OCI-LY1 (cell line): ENCODE results near the gene COPS9.

Source experiments
- H2AFZ ChIP-seq: fragments of 200-600 bp; sonication (generic), shearing (Covaris generic); 2 replicates; pipeline ENCODE4 v1.6.0; 2014; ENCODE audit warnings: antibody characterized with exemption, mild to moderate bottlenecking, low read length
- H3F3A ChIP-seq: fragments of 200-600 bp; sonication (generic), shearing (Covaris generic); 2 replicates; pipeline ENCODE4 v1.6.0; 2014; ENCODE audit warnings: mild to moderate bottlenecking, antibody characterized with exemption, low read length, moderate library complexity; ENCODE audit not compliant: insufficient read depth
- H3K27ac ChIP-seq: fragments of 200-600 bp; sonication (generic); 2 replicates; pipeline ENCODE4 v1.5.1; 2014; ENCODE audit warnings: low read length, mixed run types, mild to moderate bottlenecking, low read depth; ENCODE audit not compliant: poor library complexity, severe bottlenecking
- H3K27me3 ChIP-seq: fragments of 200-600 bp; sonication (generic); 2 replicates; pipeline ENCODE4 v1.6.0; 2014; ENCODE audit warnings: antibody characterized with exemption, mild to moderate bottlenecking, low read length, moderate library complexity; ENCODE audit not compliant: insufficient read depth
- H3K36me3 ChIP-seq: fragments of 200-600 bp; sonication (generic); 2 replicates; pipeline ENCODE4 v1.6.1; 2014; ENCODE audit warnings: mild to moderate bottlenecking, antibody characterized with exemption, low read length, moderate library complexity, mixed read lengths; ENCODE audit not compliant: insufficient read depth
- H3K4me1 ChIP-seq: fragments of 200-600 bp; sonication (generic); 2 replicates; pipeline ENCODE4 v1.5.1; 2014; ENCODE audit warnings: mild to moderate bottlenecking, low read length, moderate library complexity; ENCODE audit not compliant: insufficient read depth, severe bottlenecking
- H3K4me2 ChIP-seq: fragments of 200-600 bp; sonication (generic), shearing (Covaris generic); 2 replicates; pipeline ENCODE4 v1.6.1; 2014; ENCODE audit warnings: low read length
- H3K4me3 ChIP-seq: fragments of 200-600 bp; sonication (generic); 2 replicates; pipeline ENCODE4 v1.5.1; 2014; ENCODE audit warnings: low read length, low read depth, mild to moderate bottlenecking, mixed read lengths; ENCODE audit not compliant: poor library complexity, severe bottlenecking
- H3K79me2 ChIP-seq: fragments of 200-600 bp; shearing (Covaris generic); 2 replicates; pipeline ENCODE4 v1.6.1; 2016; ENCODE audit warnings: mixed run types, low read length, mixed read lengths; ENCODE audit not compliant: insufficient read depth
- H3K9ac ChIP-seq: fragments of 200-600 bp; sonication (generic), shearing (Covaris generic); 2 replicates; pipeline ENCODE4 v1.6.1; 2014; ENCODE audit warnings: mild to moderate bottlenecking, low read length, mixed read lengths
- H3K9me2 ChIP-seq: fragments of 200-600 bp; sonication (generic), shearing (Covaris generic); 2 replicates; pipeline ENCODE4 v1.6.1; 2014; ENCODE audit warnings: low read depth, mild to moderate bottlenecking, low read length, mixed read lengths
- H3K9me3 ChIP-seq: fragments of 200-600 bp; shearing (Covaris generic); 2 replicates; pipeline ENCODE4 v1.6.1; 2014; ENCODE audit warnings: low read length, mixed read lengths
- H4K20me1 ChIP-seq: fragments of 200-600 bp; sonication (generic), shearing (Covaris generic); 2 replicates; pipeline ENCODE4 v1.6.0; 2016; ENCODE audit warnings: mild to moderate bottlenecking, low read length; ENCODE audit not compliant: insufficient read depth
- EZH2 ChIP-seq: fragments of 200-600 bp; sonication (generic), shearing (Covaris generic); IDR thresholded peaks from 2 replicates; pipeline ENCODE4 v1.8.0; 2017; ENCODE audit warnings: borderline replicate concordance, mixed run types, mild to moderate bottlenecking, antibody characterized with exemption, low read length, moderate library complexity, mixed read lengths
- TF ChIP-seq, protein P1 (sequence below): fragments of 200-600 bp; sonication (generic), shearing (Covaris generic); IDR thresholded peaks from 2 replicates; pipeline ENCODE4 v1.5.1; 2017; ENCODE audit warnings: mild to moderate bottlenecking, antibody characterized with exemption, low read length, moderate library complexity, mixed read lengths

Gene COPS9

DNA sequence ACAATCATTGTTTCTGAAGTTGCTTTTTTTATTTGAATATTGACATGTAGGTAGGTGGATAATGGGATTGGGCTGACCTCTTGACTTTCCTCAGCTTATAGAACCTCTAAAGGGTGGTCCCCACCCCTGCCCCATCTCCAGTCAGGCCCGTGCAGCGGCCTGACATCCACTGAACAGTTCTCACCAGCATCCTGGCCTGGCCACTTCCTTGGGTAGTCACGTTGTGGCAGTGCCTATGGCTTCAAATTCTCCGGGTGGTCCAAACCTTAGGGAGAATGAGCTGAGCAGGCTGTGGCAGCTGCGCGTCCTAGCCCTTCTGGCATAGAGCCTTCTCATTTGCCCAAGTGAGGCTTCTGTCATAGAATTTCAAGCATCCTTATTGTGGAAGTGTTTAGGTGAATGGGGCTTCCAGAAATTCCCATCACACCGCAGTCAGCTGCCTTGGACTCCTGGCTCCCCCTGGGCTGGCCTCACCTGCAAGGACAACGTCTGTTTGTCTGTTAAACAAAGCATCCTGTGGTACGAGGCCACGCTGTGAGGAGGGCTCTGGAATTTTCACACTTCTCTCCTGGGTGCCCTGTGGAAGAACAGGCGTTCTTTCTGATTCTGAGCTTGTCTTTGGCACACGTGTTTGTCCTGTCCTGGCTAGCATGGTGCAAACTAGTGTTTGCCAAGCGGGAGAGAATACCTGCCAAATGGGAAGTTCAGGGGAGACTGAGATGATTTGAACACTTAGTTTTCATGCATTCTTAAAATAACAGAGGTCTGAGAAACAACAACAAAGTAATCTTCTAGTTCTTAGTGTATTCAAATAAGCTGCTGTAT, 36.2 kb upstream of the COPS9 start:
- H3K9me2 ChIP-seq: no peaks in the 10 kb centered on the region
- H3K4me3 ChIP-seq: no peak overlapping the region
- H4K20me1 ChIP-seq: no peaks in the 10 kb centered on the region
- H3K4me1 ChIP-seq: no peaks in the 10 kb centered on the region
- H3F3A ChIP-seq: no peaks in the 10 kb centered on the region
- no peak overlapping the region for H2AFZ ChIP-seq
- H3K27me3 ChIP-seq: no peaks in the 10 kb centered on the region
- no peak overlapping the region for H3K4me2 ChIP-seq
- no peak overlapping the region for H3K27ac ChIP-seq
- TF ChIP-seq EZH2: no peak
- TF ChIP-seq, protein P1, sequence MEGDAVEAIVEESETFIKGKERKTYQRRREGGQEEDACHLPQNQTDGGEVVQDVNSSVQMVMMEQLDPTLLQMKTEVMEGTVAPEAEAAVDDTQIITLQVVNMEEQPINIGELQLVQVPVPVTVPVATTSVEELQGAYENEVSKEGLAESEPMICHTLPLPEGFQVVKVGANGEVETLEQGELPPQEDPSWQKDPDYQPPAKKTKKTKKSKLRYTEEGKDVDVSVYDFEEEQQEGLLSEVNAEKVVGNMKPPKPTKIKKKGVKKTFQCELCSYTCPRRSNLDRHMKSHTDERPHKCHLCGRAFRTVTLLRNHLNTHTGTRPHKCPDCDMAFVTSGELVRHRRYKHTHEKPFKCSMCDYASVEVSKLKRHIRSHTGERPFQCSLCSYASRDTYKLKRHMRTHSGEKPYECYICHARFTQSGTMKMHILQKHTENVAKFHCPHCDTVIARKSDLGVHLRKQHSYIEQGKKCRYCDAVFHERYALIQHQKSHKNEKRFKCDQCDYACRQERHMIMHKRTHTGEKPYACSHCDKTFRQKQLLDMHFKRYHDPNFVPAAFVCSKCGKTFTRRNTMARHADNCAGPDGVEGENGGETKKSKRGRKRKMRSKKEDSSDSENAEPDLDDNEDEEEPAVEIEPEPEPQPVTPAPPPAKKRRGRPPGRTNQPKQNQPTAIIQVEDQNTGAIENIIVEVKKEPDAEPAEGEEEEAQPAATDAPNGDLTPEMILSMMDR: no peak
- no peaks in the 10 kb centered on the region for H3K79me2 ChIP-seq
- no peak overlapping the region for H3K9ac ChIP-seq
- no peaks in the 10 kb centered on the region for H3K9me3 ChIP-seq
- H3K36me3 ChIP-seq: no peaks in the 10 kb centered on the region

DNA sequence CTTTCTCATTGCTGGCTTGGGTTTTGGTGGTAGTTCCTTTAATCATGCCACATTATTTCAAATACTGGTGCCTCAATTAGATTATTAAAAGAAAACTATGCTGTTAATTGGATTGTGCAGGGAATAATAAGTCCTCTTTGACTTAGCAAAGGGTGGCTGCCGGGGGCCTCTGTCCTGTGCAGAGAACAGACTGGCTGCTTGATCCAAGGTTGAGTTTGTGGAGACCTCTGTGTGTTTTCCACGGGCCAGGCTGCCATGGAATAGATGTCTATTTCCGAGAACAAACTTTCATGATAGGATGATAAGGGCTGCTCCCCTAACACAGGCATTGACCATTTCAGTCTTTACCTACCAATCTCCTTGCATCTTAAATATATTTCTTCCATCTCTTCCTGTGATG, 34.8 kb upstream of the COPS9 start:
- Histone ChIP-seq H3K4me2 (no peak overlapping the region), H3K79me2 (no peaks in the 10 kb centered on the region), H2AFZ (no peak overlapping the region), H3K27me3 (no peaks in the 10 kb centered on the region), H3K4me1 (no peaks in the 10 kb centered on the region), H3K27ac (no peak overlapping the region), H3K9me3 (no peaks in the 10 kb centered on the region), H3K4me3 (no peak overlapping the region), H3F3A (no peaks in the 10 kb centered on the region), H4K20me1 (no peaks in the 10 kb centered on the region), H3K36me3 (no peaks in the 10 kb centered on the region), H3K9ac (no peak overlapping the region), H3K9me2 (no peaks in the 10 kb centered on the region)
- TF ChIP-seq EZH2: no peak
- TF ChIP-seq, protein P1: no peak

DNA sequence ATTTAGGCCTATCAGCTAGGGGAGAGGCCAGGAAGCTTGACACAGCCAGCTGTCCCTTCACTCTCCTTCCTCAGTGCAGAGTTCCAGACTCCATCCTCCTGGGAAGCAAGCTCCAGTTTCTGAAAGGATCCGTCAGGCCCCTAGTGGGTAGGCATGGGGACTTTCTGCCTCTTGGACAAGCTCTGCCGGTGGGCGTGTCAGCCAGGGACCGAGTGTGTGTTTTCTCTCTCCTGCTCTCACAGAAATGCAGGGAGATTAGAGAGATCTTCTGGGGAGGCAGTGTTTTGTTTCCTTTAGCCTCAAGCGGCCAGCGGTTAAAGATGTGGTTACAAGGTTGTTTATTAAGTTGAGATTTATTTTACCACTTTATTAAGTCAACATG, 34.2 kb upstream of the COPS9 start:
- Histone ChIP-seq H4K20me1 (no peaks in the 10 kb centered on the region), H3K79me2 (no peaks in the 10 kb centered on the region), H3F3A (no peaks in the 10 kb centered on the region), H3K9ac (no peak overlapping the region), H3K4me1 (no peaks in the 10 kb centered on the region), H3K36me3 (no peaks in the 10 kb centered on the region), H2AFZ (no peak overlapping the region), H3K4me2 (no peak overlapping the region), H3K27me3 (no peaks in the 10 kb centered on the region), H3K9me2 (no peaks in the 10 kb centered on the region), H3K27ac (no peak overlapping the region), H3K9me3 (no peaks in the 10 kb centered on the region), H3K4me3 (no peak overlapping the region)
- no peak for TF ChIP-seq EZH2
- TF ChIP-seq, protein P1: no peak
